H1 (cell line): ENCODE measurements around the gene PERCC1. TPM values are rescaled to one million over a fixed set of nuclear protein-coding genes. Genes with fewer than 3 reads are reported as not detected.

ENCODE experiments used
- CTCF ChIA-PET: fragments of 300-600 bp; sonication (Branson Sonifier 250); formaldehyde crosslinking; loops from one replicate; lab custom pipeline; 2021; ENCODE audit not compliant: partially characterized antibody; lab: Charles Lee
- POLR2A ChIA-PET: fragments of 300-600 bp; sonication (Branson Sonifier 250); formaldehyde crosslinking; loops from one replicate; lab custom pipeline; 2021; ENCODE audit warnings: inconsistent platforms; ENCODE audit not compliant: partially characterized antibody; lab: Charles Lee
- DNase-seq, 2 experiments: peaks; one replicate each; pipeline versions ENCODE4 v3.0.0 to v3.0.0-alpha.2; 2010 to 2022; ENCODE audit warnings: low spot score in 2 of 2, low read depth in 1 of 2, mixed read lengths in 1 of 2
- FAIRE-seq: peaks from 2 replicates; lab custom pipeline; 2011; peaks lifted over from hg19 to GRCh38; lab: Jason Lieb, UNC
- H2AFZ ChIP-seq: 2 replicates; pipeline ENCODE4 v1.8.1; 2012; ENCODE audit warnings: low read length, inconsistent platforms
- H2AK5ac ChIP-seq: 2 replicates; pipeline ENCODE4 v1.6.1; 2013; ENCODE audit warnings: low read depth, low read length
- H2BK120ac ChIP-seq: replicated peaks from 2 replicates; pipeline ENCODE3; 2013; ENCODE audit warnings: low read depth, low read length, inconsistent platforms
- H2BK12ac ChIP-seq: 2 replicates; pipeline ENCODE4 v1.6.1; 2013; ENCODE audit warnings: low read depth, low read length
- H2BK15ac ChIP-seq: 2 replicates; pipeline ENCODE4 v1.6.1; 2013; ENCODE audit warnings: low read length
- H2BK20ac ChIP-seq: 2 replicates; pipeline ENCODE4 v1.6.1; 2013; ENCODE audit warnings: low read length
- H2BK5ac ChIP-seq: 2 replicates; pipeline ENCODE4 v1.6.1; 2013; ENCODE audit warnings: low read depth, low read length
- H3K14ac ChIP-seq: 2 replicates; pipeline ENCODE4 v1.6.1; 2013; ENCODE audit warnings: inconsistent platforms; ENCODE audit not compliant: insufficient read length
- H3K18ac ChIP-seq: 2 replicates; pipeline ENCODE4 v1.6.1; 2013; ENCODE audit warnings: low read length; ENCODE audit errors: extremely low read depth
- H3K23ac ChIP-seq: 2 replicates; pipeline ENCODE4 v1.6.1; 2013; ENCODE audit warnings: inconsistent platforms; ENCODE audit not compliant: insufficient read length
- H3K23me2 ChIP-seq: 2 replicates; pipeline ENCODE4 v1.6.1; 2013; ENCODE audit warnings: low read depth, low read length
- H3K27ac ChIP-seq: 2 replicates; pipeline ENCODE4 v1.6.1; 2011; ENCODE audit warnings: low read depth, low read length, inconsistent platforms
- H3K27me3 ChIP-seq, 4 experiments: replicated peaks in 1 of 4; 1 replicate in 1 of 4; 2 replicates in 3 of 4; pipeline versions ENCODE4 v1.6.1 to v1.8.1; 2011 to 2013; ENCODE audit warnings: low read length in 3 of 4, mild to moderate bottlenecking in 3 of 4, inconsistent platforms in 2 of 4, mixed read lengths in 2 of 4, moderate library complexity in 1 of 4; ENCODE audit not compliant: control insufficient read depth in 3 of 4, insufficient read depth in 3 of 4; ENCODE audit errors: extremely low read depth in 1 of 4
- H3K36me3 ChIP-seq, 4 experiments: 2 replicates each; pipeline versions ENCODE4 v1.6.1 to v1.8.1; 2011 to 2013; ENCODE audit warnings: mild to moderate bottlenecking in 4 of 4, low read length in 3 of 4, moderate library complexity in 2 of 4, control low read depth in 1 of 4, inconsistent platforms in 1 of 4; ENCODE audit not compliant: insufficient read depth in 4 of 4, control insufficient read depth in 2 of 4
- H3K4ac ChIP-seq: replicated peaks from 2 replicates; pipeline ENCODE3; 2013; ENCODE audit warnings: low read length, low read depth, mixed read lengths, inconsistent platforms; ENCODE audit not compliant: insufficient read length
- H3K4me1 ChIP-seq, 4 experiments: replicated peaks in 1 of 4; 1 replicate in 1 of 4; 2 replicates in 3 of 4; pipeline versions ENCODE4 v1.6.1 to v1.8.1; 2011 to 2013; ENCODE audit warnings: low read length in 3 of 4, inconsistent platforms in 2 of 4, mixed read lengths in 1 of 4; ENCODE audit not compliant: insufficient read depth in 4 of 4, control insufficient read depth in 3 of 4
- H3K4me2 ChIP-seq, 2 experiments: 2 replicates each; pipeline versions ENCODE4 v1.6.1 to v1.8.1; 2011 to 2013; ENCODE audit warnings: low read depth in 2 of 2, low read length in 2 of 2, control low read depth in 1 of 2, inconsistent platforms in 1 of 2, mild to moderate bottlenecking in 1 of 2; ENCODE audit not compliant: insufficient read depth in 1 of 2
- H3K4me3 ChIP-seq, 4 experiments: fragments of 200-600, 300-600 bp in 1 of 4; sonication (generic), shearing (Covaris generic), sonication (Bioruptor Twin) in 1 of 4; 2 replicates each; pipeline versions ENCODE4 v1.5.1 to v1.8.1; 2011 to 2016; ENCODE audit warnings: low read length in 4 of 4, low read depth in 3 of 4, control low read depth in 2 of 4, inconsistent platforms in 2 of 4, mild to moderate bottlenecking in 2 of 4, mixed read lengths in 1 of 4, moderate library complexity in 1 of 4; ENCODE audit not compliant: insufficient read depth in 2 of 4; ENCODE audit errors: extremely low read depth in 1 of 4
- H3K56ac ChIP-seq: replicated peaks from 2 replicates; pipeline ENCODE3; 2013; ENCODE audit warnings: low read depth, mild to moderate bottlenecking, mixed read lengths, low read length, inconsistent platforms; ENCODE audit not compliant: insufficient read length
- H3K79me1 ChIP-seq: 2 replicates; pipeline ENCODE4 v1.6.1; 2013; ENCODE audit warnings: low read depth, low read length, control low read depth
- H3K79me2 ChIP-seq, 2 experiments: 2 replicates each; pipeline versions ENCODE4 v1.6.1 to v1.8.1; 2012 to 2013; ENCODE audit warnings: low read length in 2 of 2, mild to moderate bottlenecking in 2 of 2, inconsistent platforms in 1 of 2; ENCODE audit not compliant: insufficient read depth in 2 of 2, control insufficient read depth in 1 of 2
- H3K9ac ChIP-seq, 4 experiments: replicated peaks in 1 of 4; 1 replicate in 1 of 4; 2 replicates in 3 of 4; pipeline versions ENCODE4 v1.6.1 to v1.8.1; 2011 to 2013; ENCODE audit warnings: low read depth in 3 of 4, low read length in 3 of 4, control low read depth in 2 of 4, mild to moderate bottlenecking in 2 of 4, moderate library complexity in 2 of 4, inconsistent platforms in 1 of 4; ENCODE audit errors: extremely low read depth in 1 of 4
- H3K9me3 ChIP-seq, 2 experiments: 2 replicates each; pipeline versions ENCODE4 v1.6.1 to v1.8.1; 2012 to 2013; ENCODE audit warnings: mild to moderate bottlenecking in 2 of 2, moderate library complexity in 2 of 2, control low read depth in 1 of 2, inconsistent platforms in 1 of 2, low read depth in 1 of 2, low read length in 1 of 2, mixed read lengths in 1 of 2; ENCODE audit not compliant: insufficient read depth in 2 of 2
- H4K20me1 ChIP-seq, 2 experiments: replicated peaks in 1 of 2; 2 replicates each; pipeline versions ENCODE3 to v1.8.1; 2011 to 2013; ENCODE audit warnings: inconsistent platforms in 2 of 2, low read length in 2 of 2, mild to moderate bottlenecking in 1 of 2; ENCODE audit not compliant: insufficient read depth in 2 of 2, control insufficient read depth in 1 of 2
- H4K5ac ChIP-seq: 2 replicates; pipeline ENCODE4 v1.6.1; 2013; ENCODE audit warnings: low read length, low read depth, mixed read lengths, inconsistent platforms; ENCODE audit not compliant: insufficient read length
- H4K8ac ChIP-seq: 2 replicates; pipeline ENCODE4 v1.8.0; 2013; ENCODE audit warnings: mild to moderate bottlenecking, moderate library complexity, low read length, inconsistent platforms; ENCODE audit not compliant: insufficient read depth; ENCODE audit errors: extremely low read depth
- H4K91ac ChIP-seq: replicated peaks from 2 replicates; pipeline ENCODE3; 2013; ENCODE audit warnings: low read length, mixed read lengths, inconsistent platforms; ENCODE audit not compliant: insufficient read length
- BCL11A ChIP-seq, 2 experiments: IDR thresholded peaks; one replicate each; pipeline ENCODE4 v1.6.1; 2011; ENCODE audit warnings: low read depth in 2 of 2, low read length in 2 of 2, mild to moderate bottlenecking in 2 of 2
- CBX8 ChIP-seq: fragments of 300-800, 300-1000 bp; sonication (generic); IDR thresholded peaks from 2 replicates; pipeline ENCODE4 v1.7.1; 2016; ENCODE audit warnings: low read depth, low read length, borderline replicate concordance
- CREB1 ChIP-seq: IDR thresholded peaks from 2 replicates; pipeline ENCODE4 v1.6.1; 2012; ENCODE audit warnings: inconsistent platforms
- E2F6 ChIP-seq: IDR thresholded peaks from 2 replicates; pipeline ENCODE4 v1.6.1; 2012; ENCODE audit warnings: inconsistent platforms
- GTF2F1 ChIP-seq: IDR thresholded peaks from 2 replicates; pipeline ENCODE4 v1.6.1; 2012; ENCODE audit warnings: low read depth, low read length, improper control_type of control experiment, borderline replicate concordance
- KDM1A ChIP-seq: fragments of 200-600, 300-600 bp; sonication (generic); IDR thresholded peaks from 2 replicates; pipeline ENCODE4 v1.7.1; 2016; ENCODE audit warnings: mild to moderate bottlenecking, low read length, borderline replicate concordance
- NANOG ChIP-seq: IDR thresholded peaks from 2 replicates; pipeline ENCODE4 v1.6.1; 2011; ENCODE audit warnings: low read length, low read depth, mild to moderate bottlenecking, inconsistent platforms; ENCODE audit not compliant: insufficient read depth, poor library complexity, severe bottlenecking
- RFX5 ChIP-seq: IDR thresholded peaks from 2 replicates; pipeline ENCODE4 v1.6.1; 2011; ENCODE audit warnings: low read depth, low read length, improper control_type of control experiment, borderline replicate concordance
- TBP ChIP-seq: IDR thresholded peaks from 2 replicates; pipeline ENCODE4 v1.6.1; 2011; ENCODE audit warnings: low read depth, low read length, improper control_type of control experiment
- USF2 ChIP-seq: IDR thresholded peaks from 2 replicates; pipeline ENCODE4 v1.6.1; 2011; ENCODE audit warnings: low read length, improper control_type of control experiment
- WGBS, 2 experiments: shearing (Covaris generic) in 1 of 2; methylation state at CpG; one replicate each; pipeline versions ENCODE4 v1.1.6 to v1.1.7; 2013 to 2015; ENCODE audit warnings: low lambda C conversion rate in 2 of 2, mixed read lengths in 2 of 2, inconsistent platforms in 1 of 2, low coverage in 1 of 2, missing lambda C conversion rate in 1 of 2; ENCODE audit not compliant: insufficient replicate concordance in 2 of 2, insufficient coverage in 1 of 2, insufficient read length in 1 of 2; ENCODE audit errors: extremely low coverage in 1 of 2, missing lambda C conversion rate in 1 of 2; 5-methylcytosine and 5-hydroxymethylcytosine counted together
- polyA plus RNA-seq, 7 experiments: library from polyadenylated mRNA; depleted of rRNA in 3 of 7; stranded (reverse) in 5 of 7; unstranded in 2 of 7; fragments of >200 nt in 5 of 7; fragments of 200-250 nt in 2 of 7; gene quantifications; 1 replicate in 5 of 7; 2 replicates in 1 of 7; 4 replicates in 1 of 7; pipeline versions ENCODE4 v1.2.1 to v1.2.3, GENCODE V29; 2011 to 2013; ENCODE audit warnings: missing spikeins in 2 of 7, mixed read lengths in 2 of 7
- total RNA-seq: library from RNA; stranded (reverse); fragmentation: NEBNext Ultra II Directional; extraction: Animal tissue kit (Norgen Biotek cat#: 25700); gene quantifications from 2 replicates; pipeline ENCODE4 v1.2.1, GENCODE V29; 2021
- TF ChIP-seq, protein P1 (sequence below): IDR thresholded peaks from 2 replicates; pipeline ENCODE4 v1.6.1; 2012; ENCODE audit warnings: inconsistent platforms

The PERCC1 gene
- total and polyA plus RNA-seq, 2 of the 8 experiments (the other 6 are each of a cell fraction or from before 2014, with no cell fraction given), result not detected

- Histone ChIP-seq H3K4me2 (no peak overlapping the region), H3K56ac (no peak overlapping the region), H3K27ac (no peak overlapping the region), H2BK20ac (no peak overlapping the region), H2AK5ac (no peak overlapping the region), H3K9me3 (no peaks in the 10 kb centered on the region), H3K4ac (no peak overlapping the region), H4K8ac (peak overlapping the region; percentile 68; the same call in 1 of the 2 replicates), H3K36me3 (peaks cover 0 to 6% (median 0%) of the 10 kb centered on the region in 4 experiments; a peak in 1 of 8 replicates), H2BK5ac (no peak overlapping the region; the same call in 1 of the 2 replicates), H4K20me1 (peaks cover 10 to 14% of the 10 kb centered on the region in 2 experiments), H3K79me2 (peaks cover 0 to 58% of the 10 kb centered on the region in 2 experiments; a peak in 3 of 4 replicates), H3K18ac (no peak overlapping the region), H4K91ac (no peak overlapping the region), H3K4me1 (0 out of 7 replicates have a peak, but pooled peaks cover 0 to 5% (median 0%) of the 10 kb centered on the region in 4 experiments), H3K9ac (no peak overlapping the region; a peak in 1 of 7 replicates), H2AFZ (no peak overlapping the region), H3K4me3 (no peak overlapping the region), H3K27me3 (no peaks in the 10 kb centered on the region), H3K14ac (no peak overlapping the region), H4K5ac (no peak overlapping the region), H2BK12ac (no peak overlapping the region), H3K23me2 (no peaks in the 10 kb centered on the region), H3K23ac (no peak overlapping the region), H2BK120ac (no peak overlapping the region), H2BK15ac (no peak overlapping the region), H3K79me1 (peaks cover 27% of the 10 kb centered on the region)
- POLR2A ChIA-PET, result interaction anchor here (1.8 kb wide), 1 partner anchor 10 kb away, joined by 5 read pairs; no protein-coding TSS in a partner anchor
- 86% methylated on average over 8 of the region's 14 CpGs; no CpG with 5 or more reads in 1 of the 2 experiments for WGBS, 2 experiments
- FAIRE-seq (no peak), DNase-seq (peak in 1 of 2 experiments; percentile 37)
- CTCF ChIA-PET, result no interaction called here
- TF ChIP-seq, protein P1, sequence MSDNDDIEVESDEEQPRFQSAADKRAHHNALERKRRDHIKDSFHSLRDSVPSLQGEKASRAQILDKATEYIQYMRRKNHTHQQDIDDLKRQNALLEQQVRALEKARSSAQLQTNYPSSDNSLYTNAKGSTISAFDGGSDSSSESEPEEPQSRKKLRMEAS, result no peak
- TF ChIP-seq USF2, result no peak
- no peak for TF ChIP-seq BCL11A (IDR thresholded peaks at IDR 0.05; ENCODE audit: low read depth in 2 of 2, low read length in 2 of 2)
- TF ChIP-seq TBP, result no peak
- TF ChIP-seq KDM1A, result no peak
- TF ChIP-seq CBX8, result no peak
- no peak for TF ChIP-seq E2F6
- TF ChIP-seq RFX5, result no peak
- TF ChIP-seq CREB1, result no peak
- TF ChIP-seq NANOG, result no peak
- no peak for TF ChIP-seq GTF2F1
Observed at GRCh38 chr16:1466968-1467521, 36.2 kb downstream of the PERCC1 start.
